HUES48 (cell line): ENCODE measurements around the gene ZNF593OS.

Experiments used
- H3K27ac ChIP-seq: one replicate; pipeline ENCODE4 v1.7.0; 2013; ENCODE audit warnings: low read depth, low read length, inconsistent platforms
- H3K27me3 ChIP-seq: 2 replicates; pipeline ENCODE4 v1.6.1; 2013; ENCODE audit warnings: mild to moderate bottlenecking, low read length; ENCODE audit not compliant: control insufficient read depth, insufficient read depth
- H3K36me3 ChIP-seq: 2 replicates; pipeline ENCODE4 v1.6.1; 2013; ENCODE audit warnings: low read length; ENCODE audit not compliant: control insufficient read depth, insufficient read depth
- H3K4me1 ChIP-seq: 2 replicates; pipeline ENCODE4 v1.6.1; 2013; ENCODE audit warnings: mild to moderate bottlenecking, low read length; ENCODE audit not compliant: control insufficient read depth, insufficient read depth
- H3K4me3 ChIP-seq: 2 replicates; pipeline ENCODE4 v1.5.1; 2013; ENCODE audit warnings: mild to moderate bottlenecking, low read depth, low read length
- H3K9ac ChIP-seq: 2 replicates; pipeline ENCODE4 v1.6.1; 2013; ENCODE audit warnings: mild to moderate bottlenecking, low read depth, low read length, moderate library complexity
- H3K9me3 ChIP-seq: 2 replicates; pipeline ENCODE4 v1.6.1; 2013; ENCODE audit warnings: low read length; ENCODE audit not compliant: control insufficient read depth, insufficient read depth

Gene ZNF593OS

GRCh38 chr1:26122988-26123973 lies 48.4 kb downstream of the ZNF593OS start:
- H3K9ac ChIP-seq: no peak overlapping the region
- H3K36me3 ChIP-seq: peaks cover 24% of the 10 kb centered on the region
- peaks cover 8% of the 10 kb centered on the region; the same call in 1 of the 2 replicates for H3K4me1 ChIP-seq
- H3K27me3 ChIP-seq: no peaks in the 10 kb centered on the region
- no peak overlapping the region for H3K4me3 ChIP-seq
- no peak overlapping the region for H3K27ac ChIP-seq
- H3K9me3 ChIP-seq: no peaks in the 10 kb centered on the region

- H3K4me1 ChIP-seq: peaks cover 8% of the 10 kb centered on the region; the same call in 1 of the 2 replicates
- peaks cover 30% of the 10 kb centered on the region for H3K36me3 ChIP-seq
- no peaks in the 10 kb centered on the region for H3K9me3 ChIP-seq
- no peaks in the 10 kb centered on the region for H3K27me3 ChIP-seq
- no peak overlapping the region for H3K4me3 ChIP-seq
- no peak overlapping the region for H3K27ac ChIP-seq
- no peak overlapping the region for H3K9ac ChIP-seq
Measured at GRCh38 chr1:26121854-26122773, 49.5 kb downstream of the ZNF593OS start.

- no peaks in the 10 kb centered on the region for H3K27me3 ChIP-seq
- H3K9me3 ChIP-seq: no peaks in the 10 kb centered on the region
- H3K4me3 ChIP-seq: no peak overlapping the region
- H3K9ac ChIP-seq: no peak overlapping the region
- H3K36me3 ChIP-seq: peaks cover 31% of the 10 kb centered on the region
- no peaks in the 10 kb centered on the region for H3K4me1 ChIP-seq
- H3K27ac ChIP-seq: no peak overlapping the region
Measured at GRCh38 chr1:26119892-26120608, 51.6 kb downstream of the ZNF593OS start.
